Neural cell (in vitro differentiated cells): ENCODE data around the gene ITGB1BP1.

ENCODE experiments used
- CTCF ChIP-seq: fragments of 450-650 bp; IDR thresholded peaks from 2 replicates; pipeline ENCODE4 v1.5.1; 2014; ENCODE audit warnings: antibody characterized with exemption, mild to moderate bottlenecking, moderate library complexity; ENCODE audit not compliant: poor library complexity, severe bottlenecking
- EP300 ChIP-seq: fragments of 450-650 bp; conservative IDR thresholded peaks from 2 replicates; pipeline ENCODE4 v1.6.1; 2014; ENCODE audit warnings: antibody characterized with exemption, mild to moderate bottlenecking, moderate library complexity; ENCODE audit not compliant: poor library complexity, severe bottlenecking
- EZH2 ChIP-seq: fragments of 200-600, 300-800 bp; shearing (Covaris generic), sonication (generic); IDR thresholded peaks from 2 replicates; pipeline ENCODE4 v1.6.1; 2014; ENCODE audit warnings: antibody characterized with exemption, low read length, borderline replicate concordance, mild to moderate bottlenecking; ENCODE audit not compliant: insufficient read depth, poor library complexity, severe bottlenecking
- POLR2AphosphoS5 ChIP-seq: IDR thresholded peaks from 2 replicates; pipeline ENCODE4 v1.6.1; 2012
- RAD21 ChIP-seq: fragments of 450-650 bp; conservative IDR thresholded peaks from 2 replicates; pipeline ENCODE4 v1.6.1; 2014; ENCODE audit warnings: antibody characterized with exemption, mild to moderate bottlenecking, moderate library complexity
- SMC3 ChIP-seq: fragments of 450-650 bp; conservative IDR thresholded peaks from 2 replicates; pipeline ENCODE4 v1.6.1; 2014; ENCODE audit warnings: antibody characterized with exemption, mild to moderate bottlenecking, moderate library complexity; ENCODE audit not compliant: poor library complexity

GRCh38 chr2:9472511-9472910, 49.2 kb upstream of the ITGB1BP1 start:
- TF ChIP-seq EZH2 = no peak
- no peak for TF ChIP-seq CTCF
- TF ChIP-seq POLR2AphosphoS5 = no peak
- TF ChIP-seq RAD21 = no peak
- TF ChIP-seq SMC3 = no peak
- TF ChIP-seq EP300 = no peak
